Activated T-helper 17 cell treated with anti-CD3 and anti-CD28 coated beads, Interleukin-2, amount 50 U/mL, for 72 hours (primary cell): Measurements from ENCODE around the gene AKNAD1. TPM values are rescaled to one million over a fixed set of nuclear protein-coding genes. Genes with fewer than 3 reads are reported as not detected.

Experiments used
- ATAC-seq: fragments of 150-1000 bp; cut with Tn5 transposase; replicated peaks from 2 replicates; pipeline ENCODE4 v1.10.0; 2021; ENCODE audit warnings: mild to moderate bottlenecking, moderate library complexity
- H3K27ac Mint-ChIP-seq: one replicate; pipeline ENCODE4 v1.8.0; 2022; ENCODE audit warnings: mixed read lengths
- H3K27me3 Mint-ChIP-seq: one replicate; pipeline ENCODE4 v1.8.0; 2022; ENCODE audit warnings: mixed read lengths
- H3K36me3 Mint-ChIP-seq: one replicate; pipeline ENCODE4 v1.8.0; 2022; ENCODE audit warnings: low read depth, mild to moderate bottlenecking, mixed read lengths
- H3K4me1 Mint-ChIP-seq: one replicate; pipeline ENCODE4 v1.8.0; 2022; ENCODE audit warnings: mixed read lengths
- H3K4me3 Mint-ChIP-seq: one replicate; pipeline ENCODE4 v1.8.0; 2022; ENCODE audit warnings: mild to moderate bottlenecking, mixed read lengths
- H3K9me3 Mint-ChIP-seq: one replicate; pipeline ENCODE4 v1.8.0; 2022; ENCODE audit warnings: mixed read lengths
- total RNA-seq, 2 donors: library from RNA; stranded (reverse); gene quantifications; one replicate each; pipeline ENCODE4 v1.2.3, GENCODE V29; 2022

AKNAD1 gene
- total RNA-seq, 2 donors from 2014 or later, result not detected

DNA sequence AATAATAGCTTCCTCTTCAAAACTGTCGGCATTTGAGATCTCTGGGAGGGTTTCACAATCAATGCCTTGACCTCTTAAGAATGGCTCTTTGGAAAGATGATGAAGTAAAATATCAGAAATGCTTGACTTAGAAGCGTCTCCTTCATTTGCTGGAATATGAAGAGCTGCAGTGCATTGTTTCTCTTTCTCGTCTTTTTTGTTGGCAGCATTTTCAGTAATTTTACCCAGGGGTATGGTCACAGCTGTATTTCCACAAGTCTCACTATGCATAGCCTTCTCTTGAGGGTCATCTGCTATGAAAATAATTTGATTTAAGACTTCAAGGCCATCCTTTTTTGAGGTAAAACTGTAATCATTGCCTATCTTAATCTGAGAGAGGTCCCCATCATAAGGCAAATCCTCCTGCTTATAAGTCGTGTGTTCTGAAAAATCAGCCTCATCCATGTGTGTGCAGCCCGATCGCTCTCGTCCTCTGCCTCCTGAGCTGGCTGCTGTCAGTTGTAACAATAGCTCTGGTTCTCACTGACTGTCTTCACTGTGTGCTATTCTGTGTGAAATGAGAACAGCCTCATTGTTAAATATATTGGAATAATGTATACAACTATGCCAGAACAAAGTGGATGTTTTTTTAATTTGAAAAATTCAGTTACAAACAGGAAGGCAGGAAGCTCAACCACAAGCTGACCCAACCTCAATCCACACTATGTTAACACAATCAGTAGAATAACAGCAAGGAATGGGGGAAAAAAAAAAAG is 4.5 kb downstream of the AKNAD1 start:
- H3K4me1 Mint-ChIP-seq, result no peaks in the 10 kb centered on the region
- no peak overlapping the region for H3K4me3 Mint-ChIP-seq
- peak overlapping the region; percentile 15 for H3K27ac Mint-ChIP-seq
- no peak for ATAC-seq
- peaks cover 4% of the 10 kb centered on the region for H3K27me3 Mint-ChIP-seq
- no peaks in the 10 kb centered on the region for H3K36me3 Mint-ChIP-seq
- no peaks in the 10 kb centered on the region for H3K9me3 Mint-ChIP-seq

DNA sequence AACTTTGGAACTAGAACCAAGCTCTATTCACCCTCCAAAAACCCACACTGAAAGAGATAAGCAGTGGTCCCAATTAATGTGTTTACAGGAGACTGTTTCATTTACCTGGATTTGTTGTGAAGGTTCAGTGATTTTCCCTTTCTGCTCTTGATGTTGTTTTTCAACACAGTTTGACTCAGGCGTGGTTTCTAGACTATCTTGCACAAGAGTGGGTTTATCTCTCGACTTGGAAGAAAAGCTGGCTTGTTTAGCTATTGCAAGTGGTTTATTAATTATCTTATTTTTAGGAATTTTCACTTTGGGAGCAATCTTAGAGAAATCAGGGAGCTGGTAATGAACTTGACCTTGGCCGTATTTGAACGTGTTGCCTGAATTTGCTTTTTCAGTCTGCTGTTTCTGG is 5.3 kb downstream of the AKNAD1 start:
- ATAC-seq, result no peak
- Mint-ChIP-seq H3K4me1 (no peaks in the 10 kb centered on the region), H3K27me3 (peaks cover 2% of the 10 kb centered on the region), H3K9me3 (no peaks in the 10 kb centered on the region), H3K27ac (no peak overlapping the region), H3K36me3 (no peaks in the 10 kb centered on the region), H3K4me3 (no peak overlapping the region)

DNA sequence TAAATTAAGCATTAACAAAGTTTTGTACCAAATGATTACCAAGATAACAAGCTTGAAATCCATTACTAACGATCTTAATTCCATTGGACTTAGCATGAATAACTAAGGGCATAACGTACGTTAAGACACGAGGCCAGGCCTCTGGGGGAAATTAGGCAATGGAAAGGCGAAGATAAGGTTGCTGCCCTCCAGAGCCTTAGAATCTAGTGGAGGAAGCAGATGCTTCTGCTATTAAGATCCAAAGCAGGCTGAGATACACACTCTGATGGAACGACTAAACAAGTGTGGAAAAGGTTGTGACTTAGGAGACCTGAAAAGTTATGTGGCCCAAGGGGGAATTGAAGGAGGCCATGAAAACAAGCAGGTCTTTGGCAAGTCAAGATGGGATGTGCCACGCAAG is 6.0 kb downstream of the AKNAD1 start:
- no peaks in the 10 kb centered on the region for H3K27me3 Mint-ChIP-seq
- H3K4me3 Mint-ChIP-seq, result no peak overlapping the region
- no peak for ATAC-seq
- no peak overlapping the region for H3K27ac Mint-ChIP-seq
- no peaks in the 10 kb centered on the region for H3K4me1 Mint-ChIP-seq
- no peaks in the 10 kb centered on the region for H3K36me3 Mint-ChIP-seq
- H3K9me3 Mint-ChIP-seq, result no peaks in the 10 kb centered on the region

DNA sequence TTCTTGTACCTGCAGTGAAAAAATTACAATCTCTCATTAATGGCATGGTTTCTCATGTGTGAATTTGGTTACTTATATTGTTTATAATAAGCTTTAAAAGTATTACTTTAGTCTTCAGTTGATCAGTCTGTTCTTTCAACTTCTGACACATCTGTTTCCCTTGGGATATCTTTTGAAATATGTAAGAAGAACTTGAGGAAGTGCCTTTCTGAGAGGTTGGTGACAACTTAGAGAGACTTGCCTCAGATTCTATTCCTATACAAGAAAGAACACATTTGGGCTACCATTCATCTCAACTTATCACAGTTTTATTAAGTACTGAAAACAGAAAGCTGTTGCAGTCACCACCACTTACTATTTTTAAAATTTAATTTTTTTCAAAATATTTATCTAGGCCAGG is 8.1 kb downstream of the AKNAD1 start:
- Mint-ChIP-seq H3K27ac (no peak overlapping the region), H3K36me3 (no peaks in the 10 kb centered on the region), H3K4me3 (no peak overlapping the region), H3K27me3 (no peaks in the 10 kb centered on the region), H3K4me1 (no peaks in the 10 kb centered on the region), H3K9me3 (no peaks in the 10 kb centered on the region)
- no peak for ATAC-seq

DNA sequence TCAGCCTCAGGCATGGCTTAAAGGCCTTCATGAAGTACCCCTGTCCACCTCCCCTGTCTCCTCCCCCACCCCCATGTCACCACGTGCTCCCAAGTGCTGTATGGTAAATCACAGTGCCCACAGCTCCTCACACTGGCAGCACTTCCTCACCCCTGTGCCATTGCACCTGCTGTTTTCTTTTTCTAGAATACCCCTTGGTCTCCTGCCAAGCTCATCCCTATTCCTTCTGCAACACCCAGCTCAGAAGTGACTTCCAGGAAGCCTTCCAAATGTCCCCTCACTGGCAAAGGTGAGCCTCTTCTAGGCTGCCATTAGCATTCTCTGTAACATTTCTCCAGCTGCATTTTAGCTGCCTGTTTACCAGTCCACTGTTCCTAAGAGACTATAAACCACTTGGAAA is 9.4 kb downstream of the AKNAD1 start:
- no peak for ATAC-seq
- Mint-ChIP-seq H3K27me3 (no peaks in the 10 kb centered on the region), H3K36me3 (no peaks in the 10 kb centered on the region), H3K27ac (no peak overlapping the region), H3K4me3 (no peak overlapping the region), H3K4me1 (no peaks in the 10 kb centered on the region), H3K9me3 (no peaks in the 10 kb centered on the region)

DNA sequence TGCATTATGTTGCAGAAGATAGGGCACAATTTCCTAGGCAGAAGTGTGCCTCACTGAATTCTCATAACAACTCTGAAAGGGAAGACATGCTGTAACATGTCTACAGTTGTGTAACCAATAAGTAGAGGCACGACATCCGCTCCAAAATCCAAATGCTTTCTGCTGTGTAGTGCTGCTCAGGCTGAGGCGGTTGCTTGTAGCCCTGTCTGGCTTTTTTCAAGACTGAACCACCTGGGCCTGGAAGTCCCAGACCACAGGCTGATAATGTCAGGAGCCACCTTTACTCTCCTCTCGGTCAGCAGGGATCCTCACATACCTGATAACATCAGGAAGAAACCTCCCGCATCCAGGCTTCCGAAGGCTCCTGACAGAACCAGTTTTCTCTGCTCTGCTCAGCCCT is 10.9 kb downstream of the AKNAD1 start:
- Mint-ChIP-seq H3K27me3 (no peaks in the 10 kb centered on the region), H3K27ac (no peak overlapping the region), H3K9me3 (no peaks in the 10 kb centered on the region), H3K4me3 (no peak overlapping the region), H3K36me3 (no peaks in the 10 kb centered on the region), H3K4me1 (no peaks in the 10 kb centered on the region)
- no peak for ATAC-seq

DNA sequence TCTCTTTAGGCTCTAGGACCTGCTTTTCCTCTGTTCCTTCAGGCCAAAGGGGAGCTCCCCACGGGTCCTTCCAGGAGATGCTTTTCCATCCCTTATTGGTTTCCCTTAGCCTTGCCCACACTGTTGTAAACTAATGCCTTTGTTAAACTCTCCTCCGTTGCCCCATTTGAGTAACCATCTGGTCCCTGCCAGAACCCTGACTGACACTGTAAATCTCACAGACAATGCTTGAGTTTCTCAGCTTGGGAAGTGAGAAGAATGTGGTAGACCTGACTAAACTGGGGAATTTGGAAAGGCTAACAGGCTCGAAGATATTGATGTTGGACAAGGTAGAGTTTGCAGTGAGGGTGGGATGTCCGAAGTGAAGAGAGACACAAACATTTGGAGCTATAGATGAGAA is 11.4 kb downstream of the AKNAD1 start:
- Mint-ChIP-seq H3K9me3 (no peaks in the 10 kb centered on the region), H3K27ac (no peak overlapping the region)

DNA sequence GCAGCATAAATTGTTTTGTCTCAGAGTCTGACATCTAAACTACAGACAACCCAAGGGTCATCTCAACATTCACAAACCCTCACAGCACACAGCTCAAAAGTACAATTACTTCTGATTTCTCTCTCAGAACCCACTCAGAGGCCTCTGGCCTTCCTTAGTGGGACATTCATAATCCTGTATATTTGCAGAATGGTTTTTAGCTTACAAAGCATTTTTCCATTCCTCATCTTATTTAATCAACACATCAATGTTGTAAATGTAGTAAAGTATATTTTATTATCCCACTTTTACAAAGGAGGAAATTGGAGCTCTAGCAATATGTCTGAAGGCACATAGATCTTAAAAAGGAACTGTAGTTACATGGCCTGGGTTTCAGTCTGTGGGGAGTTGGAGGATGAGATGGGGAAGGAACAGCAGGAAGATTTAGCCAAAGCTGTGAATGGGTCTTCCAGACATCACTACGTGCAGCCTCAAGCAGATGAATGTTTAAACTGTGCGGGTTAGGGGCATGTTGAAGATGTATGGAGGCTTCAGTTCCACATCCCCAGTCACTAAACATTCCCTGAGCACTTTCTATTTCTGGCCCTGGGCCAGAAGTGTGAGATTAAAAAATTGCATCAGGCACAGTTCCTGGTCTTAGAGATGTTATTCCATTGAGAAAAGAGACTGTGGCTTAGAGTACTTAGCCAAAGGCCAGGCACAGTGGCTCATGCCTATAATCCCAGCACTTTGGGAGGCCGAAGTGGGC is 13.3 kb downstream of the AKNAD1 start:
- no peaks in the 10 kb centered on the region for H3K4me1 Mint-ChIP-seq
- no peak overlapping the region for H3K27ac Mint-ChIP-seq
- ATAC-seq, result no peak
- H3K36me3 Mint-ChIP-seq, result no peaks in the 10 kb centered on the region
- no peaks in the 10 kb centered on the region for H3K27me3 Mint-ChIP-seq
- H3K9me3 Mint-ChIP-seq, result no peaks in the 10 kb centered on the region
- H3K4me3 Mint-ChIP-seq, result no peak overlapping the region

More for the DNA sequence above, 11.4 kb downstream of the AKNAD1 start:
- Mint-ChIP-seq H3K36me3 (no peaks in the 10 kb centered on the region), H3K27me3 (no peaks in the 10 kb centered on the region), H3K4me3 (no peak overlapping the region), H3K4me1 (no peaks in the 10 kb centered on the region)
- ATAC-seq, result no peak

DNA sequence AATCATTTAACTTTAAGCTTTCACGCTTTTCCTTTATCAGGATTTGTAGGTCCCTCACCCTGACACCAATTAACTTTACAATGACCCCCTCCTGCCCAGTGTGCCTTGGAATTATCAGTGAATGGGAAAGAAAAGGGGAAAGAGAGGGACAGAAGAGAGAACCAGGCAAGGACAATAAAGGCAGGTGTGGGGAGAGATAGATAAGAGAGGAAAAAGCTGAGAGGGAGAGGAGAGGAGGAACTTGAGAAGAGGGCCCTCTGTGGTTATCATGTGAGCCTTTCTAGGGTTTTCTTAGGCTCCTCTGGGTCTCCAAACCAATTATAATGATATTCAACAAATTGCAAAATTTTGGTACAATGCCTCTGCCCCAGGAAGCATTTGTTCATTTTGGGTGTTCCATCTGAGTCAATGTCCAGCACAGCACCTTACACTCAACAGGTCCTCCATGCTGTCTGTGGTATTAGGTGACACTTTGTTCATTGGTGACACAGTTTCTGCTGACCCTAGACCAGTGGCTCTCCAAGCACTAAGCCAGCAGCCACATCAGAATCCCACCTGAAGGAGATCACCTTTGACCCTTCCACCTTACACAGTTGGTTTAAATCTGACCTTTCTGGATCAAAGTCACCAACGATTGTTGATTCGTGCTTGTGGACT is 14.2 kb downstream of the AKNAD1 start:
- Mint-ChIP-seq H3K9me3 (no peaks in the 10 kb centered on the region), H3K4me1 (no peaks in the 10 kb centered on the region), H3K4me3 (no peak overlapping the region), H3K36me3 (no peaks in the 10 kb centered on the region), H3K27me3 (no peaks in the 10 kb centered on the region), H3K27ac (no peak overlapping the region)
- no peak for ATAC-seq

DNA sequence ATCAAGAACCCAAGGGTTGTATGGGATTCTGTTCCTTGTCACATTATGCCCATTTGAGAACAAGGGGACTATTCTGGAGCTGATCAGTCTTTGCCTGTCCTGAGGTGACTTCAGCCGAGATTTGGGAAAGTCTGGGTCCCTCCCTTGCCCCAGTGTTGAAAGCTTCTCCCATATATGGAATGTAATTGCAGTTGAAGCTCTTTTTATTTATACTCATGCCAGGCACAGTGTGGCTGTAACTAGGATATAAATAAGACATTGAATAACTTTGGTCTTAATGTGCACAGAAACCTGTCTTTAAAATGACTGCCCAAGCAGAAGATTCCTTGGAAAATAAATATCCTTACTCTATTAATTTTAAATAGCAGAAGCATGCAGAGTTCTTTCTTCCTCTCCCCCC is 15.2 kb downstream of the AKNAD1 start:
- no peak overlapping the region for H3K27ac Mint-ChIP-seq
- H3K27me3 Mint-ChIP-seq, result no peaks in the 10 kb centered on the region
- H3K4me1 Mint-ChIP-seq, result no peaks in the 10 kb centered on the region
- H3K9me3 Mint-ChIP-seq, result no peaks in the 10 kb centered on the region
- no peak overlapping the region for H3K4me3 Mint-ChIP-seq
- ATAC-seq, result no peak
- no peaks in the 10 kb centered on the region for H3K36me3 Mint-ChIP-seq

DNA sequence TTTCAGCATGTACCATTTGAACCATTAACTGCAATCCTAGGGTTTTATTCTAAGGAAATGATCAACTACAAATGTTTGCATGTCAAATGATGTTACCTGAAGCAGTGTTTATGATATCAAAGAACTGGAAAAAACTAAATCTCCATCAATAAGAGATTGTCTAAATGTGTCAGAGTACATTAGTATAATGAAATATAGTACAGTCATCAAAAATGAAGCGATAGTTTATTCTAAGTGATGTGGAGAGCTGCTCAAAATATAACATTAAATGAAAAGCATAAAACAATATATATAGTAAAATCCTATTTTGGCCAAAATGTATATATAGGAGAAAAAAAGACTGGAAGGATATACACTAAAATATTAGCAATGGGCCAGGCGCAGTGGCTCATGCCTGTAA is 24.0 kb downstream of the AKNAD1 start:
- Mint-ChIP-seq H3K4me1 (no peaks in the 10 kb centered on the region), H3K36me3 (no peaks in the 10 kb centered on the region), H3K27me3 (no peaks in the 10 kb centered on the region), H3K9me3 (no peaks in the 10 kb centered on the region), H3K27ac (no peak overlapping the region), H3K4me3 (no peak overlapping the region)
- ATAC-seq, result no peak

DNA sequence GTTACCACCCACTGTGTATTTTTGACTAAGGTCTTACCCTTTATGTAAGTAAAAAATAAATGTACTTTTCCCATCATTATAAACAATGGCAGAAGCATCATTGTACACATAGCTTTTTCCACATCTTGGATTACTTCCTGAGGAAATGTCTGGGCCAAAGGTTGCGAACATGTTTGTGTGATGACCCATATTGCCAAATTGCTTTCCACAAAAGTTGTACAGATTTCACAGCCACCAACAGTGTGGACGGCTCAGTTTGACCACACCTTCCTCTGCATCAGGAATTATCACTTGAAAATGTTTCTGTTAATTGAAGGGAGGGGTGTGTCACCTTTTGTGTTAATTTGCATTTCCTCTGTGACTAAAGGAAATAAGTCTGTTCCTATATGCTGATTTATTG is 25.7 kb downstream of the AKNAD1 start:
- Mint-ChIP-seq H3K27ac (no peak overlapping the region), H3K4me1 (no peaks in the 10 kb centered on the region), H3K9me3 (no peaks in the 10 kb centered on the region), H3K27me3 (no peaks in the 10 kb centered on the region), H3K36me3 (no peaks in the 10 kb centered on the region), H3K4me3 (no peak overlapping the region)
- ATAC-seq, result no peak

DNA sequence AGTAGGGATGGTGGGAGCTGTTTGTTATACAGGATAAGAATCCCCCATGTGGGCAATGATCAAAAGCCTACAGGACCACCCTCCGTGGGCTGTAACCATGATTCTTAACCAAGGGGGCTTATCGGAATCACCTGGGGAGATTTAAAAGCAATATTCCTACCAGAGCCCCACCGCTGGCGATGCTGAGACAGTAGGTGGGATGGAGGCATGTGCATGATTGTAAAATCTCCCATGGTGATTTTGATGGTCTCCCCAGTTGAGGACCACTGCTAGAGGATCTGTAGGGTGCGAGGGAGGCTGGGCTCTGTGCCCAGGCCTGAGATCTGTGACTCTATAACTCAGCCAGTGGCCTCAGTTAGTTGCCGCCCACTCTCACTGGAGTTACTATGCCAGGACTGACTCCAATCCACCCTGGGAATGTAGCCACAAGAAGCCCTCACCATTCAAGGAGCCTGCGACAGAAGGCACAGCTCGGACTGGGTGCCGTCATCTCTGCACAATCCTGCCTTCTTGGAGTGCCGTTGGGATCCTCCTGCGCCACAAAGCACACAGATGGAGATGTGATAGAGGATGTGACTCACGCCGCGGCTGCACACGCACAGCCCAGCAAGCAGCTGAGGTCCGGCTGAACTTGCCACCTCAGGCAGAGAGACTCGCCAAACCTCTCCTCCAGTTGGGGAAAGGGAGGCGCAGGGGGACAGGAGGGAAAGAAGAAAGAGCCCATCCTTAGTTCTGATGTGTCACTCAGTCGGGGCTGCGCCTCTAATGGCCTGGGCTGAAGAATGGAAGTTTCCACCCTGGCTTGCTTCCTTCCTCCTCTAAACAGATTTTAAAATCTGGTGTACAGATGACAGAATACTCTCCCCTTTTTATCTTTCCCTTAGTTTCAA is 26.5 kb downstream of the AKNAD1 start:
- Mint-ChIP-seq H3K9me3 (no peaks in the 10 kb centered on the region), H3K4me3 (no peak overlapping the region), H3K27ac (no peak overlapping the region), H3K36me3 (no peaks in the 10 kb centered on the region), H3K27me3 (no peaks in the 10 kb centered on the region), H3K4me1 (no peaks in the 10 kb centered on the region)
- peak; percentile 28 for ATAC-seq

DNA sequence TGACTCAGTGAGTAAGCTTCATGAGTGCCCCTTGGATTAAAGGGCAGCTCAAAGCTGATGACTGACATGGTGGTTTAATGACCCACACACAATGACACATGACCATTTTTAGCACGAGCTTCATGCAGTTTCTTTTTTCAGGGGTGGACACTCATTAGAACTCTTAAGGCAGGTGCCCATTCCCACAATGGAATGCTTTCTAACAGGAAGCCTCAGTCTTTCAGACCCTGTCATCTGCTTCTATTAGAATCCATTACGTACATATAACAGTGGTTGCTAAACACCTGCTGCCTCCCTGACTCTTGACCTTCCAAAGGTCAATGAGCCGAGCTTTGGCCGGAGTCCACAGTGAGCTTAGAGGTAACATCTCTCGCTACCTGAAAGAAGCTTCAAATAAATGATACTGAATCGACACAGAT is 27.4 kb downstream of the AKNAD1 start:
- no peak overlapping the region for H3K4me3 Mint-ChIP-seq
- H3K9me3 Mint-ChIP-seq, result no peaks in the 10 kb centered on the region
- H3K27me3 Mint-ChIP-seq, result no peaks in the 10 kb centered on the region
- H3K27ac Mint-ChIP-seq, result no peak overlapping the region
- no peak for ATAC-seq
- no peaks in the 10 kb centered on the region for H3K4me1 Mint-ChIP-seq
- no peaks in the 10 kb centered on the region for H3K36me3 Mint-ChIP-seq
